GM12878 (cell line): Measurements from ENCODE around the gene ADIPOR1. TPM values are rescaled to one million over a fixed set of nuclear protein-coding genes. Genes with fewer than 3 reads are reported as not detected.

Experiments used
- ATAC-seq: fragments of 200-7000 bp; cut with Tn5 transposase; 3 replicates; pipeline ENCODE4 v1.9.1; 2020; ENCODE audit warnings: mild to moderate bottlenecking, moderate library complexity
- BruUV-seq: library from RNA; stranded (reverse); fragments of 400-500 nt; replicated peaks from 2 replicates; lab custom pipeline; 2021; lab: Mats Ljungman, UMichigan
- CTCF ChIA-PET: fragments of 300-600 bp; sonication (Branson Sonifier 250); formaldehyde crosslinking; extraction: SDS; loops from one replicate; lab custom pipeline; 2021; ENCODE audit warnings: inconsistent platforms; lab: Yijun Ruan, JAX
- POLR2A ChIA-PET: fragments of 350-600 bp; formaldehyde crosslinking; extraction: SDS; loops from one replicate; lab custom pipeline; 2021; ENCODE audit warnings: inconsistent platforms; lab: Charles Lee
- RAD21 ChIA-PET: fragments of 300-600 bp; sonication (Branson Sonifier 250); formaldehyde crosslinking; loops from one replicate; lab custom pipeline; 2023; ENCODE audit warnings: antibody characterized with exemption; ENCODE audit not compliant: unreplicated experiment; lab: Charles Lee
- SMC1A ChIA-PET: fragments of 300-600 bp; sonication (Branson Sonifier 250); formaldehyde crosslinking; loops from one replicate; lab custom pipeline; 2023; ENCODE audit not compliant: unreplicated experiment, uncharacterized antibody; lab: Charles Lee
- DNase-seq: peaks from one replicate; pipeline ENCODE4 v3.0.0-alpha.2; 2011; ENCODE audit warnings: low read depth, low spot score
- FAIRE-seq: peaks from 3 replicates; lab custom pipeline; 2011; peaks lifted over from hg19 to GRCh38; lab: Jason Lieb, UNC
- H2AFZ ChIP-seq: 2 replicates; pipeline ENCODE4 v1.6.0; 2011; ENCODE audit warnings: low read depth, low read length, control low read depth; ENCODE audit not compliant: control insufficient read depth
- H3K27ac ChIP-seq: 2 replicates; pipeline ENCODE4 v1.5.1; 2011; ENCODE audit warnings: control low read depth; ENCODE audit not compliant: control insufficient read depth, insufficient read depth
- H3K27me3 ChIP-seq, 2 experiments: replicated peaks in 1 of 2; 2 replicates each; pipeline versions ENCODE4 v1.6.0 to v1.6.1; 2011; ENCODE audit warnings: low read length in 1 of 2; ENCODE audit not compliant: control insufficient read depth in 2 of 2, insufficient read depth in 2 of 2
- H3K36me3 ChIP-seq, 2 experiments: 2 replicates each; pipeline ENCODE4 v1.5.1; 2011; ENCODE audit warnings: low read length in 1 of 2; ENCODE audit not compliant: control insufficient read depth in 2 of 2, insufficient read depth in 2 of 2
- H3K4me1 ChIP-seq: 2 replicates; pipeline ENCODE4 v1.6.1; 2011; ENCODE audit warnings: mild to moderate bottlenecking, low read length, moderate library complexity, mixed read lengths; ENCODE audit not compliant: control insufficient read depth, insufficient read depth
- H3K4me2 ChIP-seq: 2 replicates; pipeline ENCODE4 v1.6.0; 2011; ENCODE audit warnings: control low read depth; ENCODE audit not compliant: control insufficient read depth, insufficient read depth
- H3K4me3 ChIP-seq: fragments of 200-600 bp; sonication (generic); 2 replicates; pipeline ENCODE4 v1.5.1; 2016
- H3K79me2 ChIP-seq: 2 replicates; pipeline ENCODE4 v1.6.0; 2011; ENCODE audit warnings: low read length; ENCODE audit not compliant: control insufficient read depth, insufficient read depth
- H3K9ac ChIP-seq: 2 replicates; pipeline ENCODE4 v1.8.0; 2011; ENCODE audit warnings: low read length, control low read depth, mixed read lengths; ENCODE audit not compliant: control insufficient read depth, insufficient read depth
- H3K9me3 ChIP-seq: replicated peaks from 3 replicates; pipeline ENCODE4 v1.5.1; 2011; ENCODE audit warnings: mild to moderate bottlenecking, low read length; ENCODE audit not compliant: control insufficient read depth, insufficient read depth
- H4K20me1 ChIP-seq: 2 replicates; pipeline ENCODE4 v1.6.0; 2011; ENCODE audit not compliant: control insufficient read depth, insufficient read depth
- BACH1 ChIP-seq: fragments of 450-650 bp; IDR thresholded peaks from 2 replicates; pipeline ENCODE4 v1.6.1; 2017; ENCODE audit warnings: mild to moderate bottlenecking, borderline replicate concordance
- MYB ChIP-seq: fragments of 150-350 bp; IDR thresholded peaks from 2 replicates; pipeline ENCODE4 v1.6.1; 2014; ENCODE audit warnings: mild to moderate bottlenecking, low read depth, low read length, borderline replicate concordance
- NFIC ChIP-seq: IDR thresholded peaks from 2 replicates; pipeline ENCODE4 v1.6.1; 2012; ENCODE audit warnings: low read depth, mild to moderate bottlenecking, inconsistent platforms, low read length, moderate library complexity
- NR2C1 ChIP-seq: fragments of 450-650 bp; IDR thresholded peaks from 2 replicates; pipeline ENCODE4 v1.6.1; 2017; ENCODE audit warnings: antibody characterized with exemption, mild to moderate bottlenecking, moderate library complexity
- NRF1 ChIP-seq: conservative IDR thresholded peaks from 2 replicates; pipeline ENCODE4 v1.6.1; 2011; ENCODE audit warnings: mild to moderate bottlenecking, low read depth, low read length, improper control_type of control experiment
- PAX5 ChIP-seq: IDR thresholded peaks from 2 replicates; pipeline ENCODE4 v1.6.1; 2011; ENCODE audit warnings: low read depth, low read length, borderline replicate concordance
- SIX5 ChIP-seq: IDR thresholded peaks from 2 replicates; pipeline ENCODE4 v1.6.1; 2011; ENCODE audit warnings: mild to moderate bottlenecking, low read depth, low read length, moderate library complexity; ENCODE audit not compliant: severe bottlenecking
- SP1 ChIP-seq: IDR thresholded peaks from one replicate; pipeline ENCODE4 v1.6.1; 2011; ENCODE audit warnings: low read depth, low read length
- SREBF2 ChIP-seq: IDR thresholded peaks from 2 replicates; pipeline ENCODE4 v1.6.1; 2012; ENCODE audit warnings: mild to moderate bottlenecking, low read length
- TCF12 ChIP-seq: IDR thresholded peaks from 2 replicates; pipeline ENCODE4 v1.6.1; 2011; ENCODE audit warnings: low read depth, mild to moderate bottlenecking, low read length
- ZSCAN29 ChIP-seq: fragments of 450-650 bp; IDR thresholded peaks from 2 replicates; pipeline ENCODE4 v1.6.1; 2017; ENCODE audit warnings: mild to moderate bottlenecking, moderate library complexity
- WGBS: methylation state at CpG from one replicate; pipeline ENCODE4 v1.1.6; 2016; ENCODE audit warnings: low lambda C conversion rate; ENCODE audit not compliant: insufficient replicate concordance, insufficient coverage; ENCODE audit errors: missing lambda C conversion rate; 5-methylcytosine and 5-hydroxymethylcytosine counted together
- in situ Hi-C: fragments of 300-500 bp; cut with MboI; formaldehyde crosslinking; loops from 9 replicates; pipeline ENCODE4 v1.14.3; 2018; ENCODE audit warnings: mixed read lengths
- intact Hi-C: fragments of 100-400 bp; cut with micrococcal nuclease; formaldehyde crosslinking; loops from one replicate; pipeline ENCODE4 v1.14.2; 2022; ENCODE audit not compliant: unreplicated experiment
- polyA plus RNA-seq, 11 experiments: library from polyadenylated mRNA; depleted of rRNA in 4 of 11; unstranded in 6 of 11; stranded (reverse) in 5 of 11; fragments of >200 nt; fragmentation: Nextera tagmentation in 4 of 11; fragmentation: Illumina TruSeq in 1 of 11; extraction: Ambion mirVana in 4 of 11; extraction: Trizol in 1 of 11; gene quantifications; 1 replicate in 1 of 11; 2 replicates in 10 of 11; pipeline versions ENCODE4 v1.2.1 to v1.2.3, GENCODE V29; 2011 to 2016; ENCODE audit warnings: inconsistent platforms in 2 of 11, missing spikeins in 2 of 11, low read depth in 1 of 11
- total RNA-seq, 4 experiments: library from RNA; depleted of rRNA in 3 of 4; stranded (reverse); fragments of >200 nt in 3 of 4; fragmentation: Illumina TruSeq in 1 of 4; extraction: Trizol in 1 of 4; gene quantifications; 2 replicates each; pipeline versions ENCODE4 v1.2.1 to v1.2.3, GENCODE V29; 2013 to 2021
- TF ChIP-seq, protein P1 (sequence below): fragments of 150-350 bp; IDR thresholded peaks from 2 replicates; pipeline ENCODE4 v1.6.1; 2016; ENCODE audit warnings: low read depth, low read length
- TF ChIP-seq, protein P2 (sequence below): IDR thresholded peaks from 2 replicates; pipeline ENCODE4 v1.6.1; 2011; ENCODE audit warnings: low read depth, low read length, improper control_type of control experiment, borderline replicate concordance
- TF ChIP-seq, protein P3 (sequence below): fragments of 450-650 bp; IDR thresholded peaks from 2 replicates; pipeline ENCODE4 v1.6.1; 2018; ENCODE audit warnings: borderline replicate concordance, mild to moderate bottlenecking; ENCODE audit not compliant: partially characterized antibody
- TF ChIP-seq, protein P4 (sequence below): fragments of 450-650 bp; IDR thresholded peaks from 2 replicates; pipeline ENCODE4 v1.6.1; 2016; ENCODE audit warnings: mild to moderate bottlenecking

ADIPOR1 gene
- total and polyA plus RNA-seq, 10 of the 15 experiments (the other 5 are each of a cell fraction or from before 2014, with no cell fraction given), result 18.4 to 122 (median 65.6) TPM

DNA sequence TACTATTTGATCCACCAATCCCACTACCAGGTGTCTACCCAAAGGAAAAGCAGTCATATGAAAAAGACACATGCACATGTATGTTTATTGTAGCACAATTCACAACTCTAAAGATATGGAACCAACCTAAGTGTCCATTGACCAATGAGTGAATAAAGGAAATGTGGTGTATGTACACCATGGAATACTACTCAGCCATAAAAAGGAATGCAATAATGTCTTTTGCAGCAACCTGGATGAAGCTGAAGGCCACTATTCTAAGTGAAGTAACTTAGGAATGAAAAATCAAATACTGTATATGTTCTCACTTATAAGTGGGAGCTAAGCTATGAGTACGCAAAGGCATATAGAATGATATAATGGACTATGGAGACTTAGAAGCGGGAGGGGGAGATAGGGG lies 12.6 kb downstream of the ADIPOR1 start (continued):
- TF ChIP-seq, protein P1, sequence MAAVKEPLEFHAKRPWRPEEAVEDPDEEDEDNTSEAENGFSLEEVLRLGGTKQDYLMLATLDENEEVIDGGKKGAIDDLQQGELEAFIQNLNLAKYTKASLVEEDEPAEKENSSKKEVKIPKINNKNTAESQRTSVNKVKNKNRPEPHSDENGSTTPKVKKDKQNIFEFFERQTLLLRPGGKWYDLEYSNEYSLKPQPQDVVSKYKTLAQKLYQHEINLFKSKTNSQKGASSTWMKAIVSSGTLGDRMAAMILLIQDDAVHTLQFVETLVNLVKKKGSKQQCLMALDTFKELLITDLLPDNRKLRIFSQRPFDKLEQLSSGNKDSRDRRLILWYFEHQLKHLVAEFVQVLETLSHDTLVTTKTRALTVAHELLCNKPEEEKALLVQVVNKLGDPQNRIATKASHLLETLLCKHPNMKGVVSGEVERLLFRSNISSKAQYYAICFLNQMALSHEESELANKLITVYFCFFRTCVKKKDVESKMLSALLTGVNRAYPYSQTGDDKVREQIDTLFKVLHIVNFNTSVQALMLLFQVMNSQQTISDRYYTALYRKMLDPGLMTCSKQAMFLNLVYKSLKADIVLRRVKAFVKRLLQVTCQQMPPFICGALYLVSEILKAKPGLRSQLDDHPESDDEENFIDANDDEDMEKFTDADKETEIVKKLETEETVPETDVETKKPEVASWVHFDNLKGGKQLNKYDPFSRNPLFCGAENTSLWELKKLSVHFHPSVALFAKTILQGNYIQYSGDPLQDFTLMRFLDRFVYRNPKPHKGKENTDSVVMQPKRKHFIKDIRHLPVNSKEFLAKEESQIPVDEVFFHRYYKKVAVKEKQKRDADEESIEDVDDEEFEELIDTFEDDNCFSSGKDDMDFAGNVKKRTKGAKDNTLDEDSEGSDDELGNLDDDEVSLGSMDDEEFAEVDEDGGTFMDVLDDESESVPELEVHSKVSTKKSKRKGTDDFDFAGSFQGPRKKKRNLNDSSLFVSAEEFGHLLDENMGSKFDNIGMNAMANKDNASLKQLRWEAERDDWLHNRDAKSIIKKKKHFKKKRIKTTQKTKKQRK, result no peak

DNA sequence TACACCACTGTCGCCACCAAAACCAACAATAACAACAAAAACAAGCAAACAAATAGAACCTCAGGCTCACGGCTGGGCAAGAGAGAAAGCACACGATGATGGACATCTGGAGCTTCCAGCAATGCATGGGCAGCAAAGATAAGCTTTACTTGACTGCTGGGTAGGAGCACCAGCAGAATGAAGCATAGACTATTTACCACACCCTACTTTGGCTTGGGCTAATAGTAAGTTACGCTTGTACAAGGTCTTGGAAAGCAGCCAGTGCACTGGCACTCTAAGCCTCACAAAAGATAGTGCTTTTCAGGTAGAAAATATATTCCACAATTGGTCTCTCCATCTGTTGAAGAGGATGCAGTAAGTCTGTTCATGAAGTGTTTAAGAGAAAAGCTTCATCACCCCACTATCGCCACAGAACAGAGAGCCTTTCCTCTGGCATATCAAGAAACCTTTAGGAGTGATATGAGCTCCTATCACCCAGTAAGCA lies 13.6 kb downstream of the ADIPOR1 start:
- Histone ChIP-seq H2AFZ (no peak overlapping the region), H3K27ac (no peak overlapping the region), H3K36me3 (peaks cover 13 to 33% of the 10 kb centered on the region in 2 experiments), H3K27me3 (no peaks in the 10 kb centered on the region), H3K4me1 (no peaks in the 10 kb centered on the region), H3K4me3 (no peak overlapping the region), H3K79me2 (no peaks in the 10 kb centered on the region), H4K20me1 (no peaks in the 10 kb centered on the region), H3K4me2 (no peak overlapping the region), H3K9me3 (no peaks in the 10 kb centered on the region), H3K9ac (no peak overlapping the region)
- DNase-seq (no peak), FAIRE-seq (no peak), ATAC-seq (no peak)
- intact Hi-C loops (no loop called here), in situ Hi-C loops (no loop called here)
- BruUV-seq, result no TSS peak
- WGBS, result 97% methylated on average over 5 of the region's 5 CpGs
- SMC1A ChIA-PET, result interaction anchor here (0.9 to 1.9 kb wide), 3 partner anchors 8 to 16 kb away, joined by 4 to 6 read pairs (median 6); no protein-coding TSS in a partner anchor
- POLR2A ChIA-PET, result no interaction called here
- RAD21 ChIA-PET, result no interaction called here
- CTCF ChIA-PET, result interaction anchor here (0.9 kb wide), 1 partner anchor 17 kb away, joined by 3 read pairs; the partner anchor contains the start of gene KLHL12
- TF ChIP-seq TCF12, result no peak
- TF ChIP-seq, protein P2, sequence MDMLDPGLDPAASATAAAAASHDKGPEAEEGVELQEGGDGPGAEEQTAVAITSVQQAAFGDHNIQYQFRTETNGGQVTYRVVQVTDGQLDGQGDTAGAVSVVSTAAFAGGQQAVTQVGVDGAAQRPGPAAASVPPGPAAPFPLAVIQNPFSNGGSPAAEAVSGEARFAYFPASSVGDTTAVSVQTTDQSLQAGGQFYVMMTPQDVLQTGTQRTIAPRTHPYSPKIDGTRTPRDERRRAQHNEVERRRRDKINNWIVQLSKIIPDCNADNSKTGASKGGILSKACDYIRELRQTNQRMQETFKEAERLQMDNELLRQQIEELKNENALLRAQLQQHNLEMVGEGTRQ, result no peak
- no peak for TF ChIP-seq BACH1
- no peak for TF ChIP-seq SREBF2
- TF ChIP-seq NRF1, result no peak
- TF ChIP-seq MYB, result no peak
- TF ChIP-seq, protein P3, sequence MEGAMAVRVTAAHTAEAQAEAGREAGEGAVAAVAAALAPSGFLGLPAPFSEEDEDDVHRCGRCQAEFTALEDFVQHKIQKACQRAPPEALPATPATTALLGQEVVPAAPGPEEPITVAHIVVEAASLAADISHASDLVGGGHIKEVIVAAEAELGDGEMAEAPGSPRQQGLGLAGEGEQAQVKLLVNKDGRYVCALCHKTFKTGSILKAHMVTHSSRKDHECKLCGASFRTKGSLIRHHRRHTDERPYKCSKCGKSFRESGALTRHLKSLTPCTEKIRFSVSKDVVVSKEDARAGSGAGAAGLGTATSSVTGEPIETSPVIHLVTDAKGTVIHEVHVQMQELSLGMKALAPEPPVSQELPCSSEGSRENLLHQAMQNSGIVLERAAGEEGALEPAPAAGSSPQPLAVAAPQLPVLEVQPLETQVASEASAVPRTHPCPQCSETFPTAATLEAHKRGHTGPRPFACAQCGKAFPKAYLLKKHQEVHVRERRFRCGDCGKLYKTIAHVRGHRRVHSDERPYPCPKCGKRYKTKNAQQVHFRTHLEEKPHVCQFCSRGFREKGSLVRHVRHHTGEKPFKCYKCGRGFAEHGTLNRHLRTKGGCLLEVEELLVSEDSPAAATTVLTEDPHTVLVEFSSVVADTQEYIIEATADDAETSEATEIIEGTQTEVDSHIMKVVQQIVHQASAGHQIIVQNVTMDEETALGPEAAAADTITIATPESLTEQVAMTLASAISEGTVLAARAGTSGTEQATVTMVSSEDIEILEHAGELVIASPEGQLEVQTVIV, result no peak
- TF ChIP-seq SP1, result no peak
- TF ChIP-seq SIX5, result no peak
- TF ChIP-seq PAX5, result no peak
- no peak for TF ChIP-seq ZSCAN29
- TF ChIP-seq NFIC, result no peak
- TF ChIP-seq, protein P4, sequence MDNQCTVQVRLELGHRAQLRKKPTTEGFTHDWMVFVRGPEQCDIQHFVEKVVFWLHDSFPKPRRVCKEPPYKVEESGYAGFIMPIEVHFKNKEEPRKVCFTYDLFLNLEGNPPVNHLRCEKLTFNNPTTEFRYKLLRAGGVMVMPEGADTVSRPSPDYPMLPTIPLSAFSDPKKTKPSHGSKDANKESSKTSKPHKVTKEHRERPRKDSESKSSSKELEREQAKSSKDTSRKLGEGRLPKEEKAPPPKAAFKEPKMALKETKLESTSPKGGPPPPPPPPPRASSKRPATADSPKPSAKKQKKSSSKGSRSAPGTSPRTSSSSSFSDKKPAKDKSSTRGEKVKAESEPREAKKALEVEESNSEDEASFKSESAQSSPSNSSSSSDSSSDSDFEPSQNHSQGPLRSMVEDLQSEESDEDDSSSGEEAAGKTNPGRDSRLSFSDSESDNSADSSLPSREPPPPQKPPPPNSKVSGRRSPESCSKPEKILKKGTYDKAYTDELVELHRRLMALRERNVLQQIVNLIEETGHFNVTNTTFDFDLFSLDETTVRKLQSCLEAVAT, result no peak
- TF ChIP-seq NR2C1, result no peak
